Colonic mucosa (tissue), 4 donors: ENCODE results near the gene PLPP3. TPM values are rescaled to one million over a fixed set of nuclear protein-coding genes. Genes with fewer than 3 reads are reported as not detected.

Experiments used
- DNase-seq: peaks from one replicate; pipeline ENCODE4 v3.0.0-alpha.2; 2020
- H3K27ac ChIP-seq: fragments of 200-600 bp; one replicate; pipeline ENCODE4 v1.8.0; 2021
- H3K27me3 ChIP-seq: fragments of 200-600 bp; one replicate; pipeline ENCODE4 v1.8.0; 2021
- H3K36me3 ChIP-seq: fragments of 200-600 bp; one replicate; pipeline ENCODE4 v1.8.0; 2021
- H3K4me1 ChIP-seq: fragments of 200-600 bp; one replicate; pipeline ENCODE4 v1.8.0; 2021; ENCODE audit warnings: mild to moderate bottlenecking
- H3K4me3 ChIP-seq: fragments of 200-600 bp; one replicate; pipeline ENCODE4 v1.8.0; 2021
- H3K9ac ChIP-seq, 2 donors: one replicate each; pipeline ENCODE4 v1.7.0; 2013; ENCODE audit warnings: control low read depth in 2 of 2, low read depth in 2 of 2, low read length in 2 of 2
- H3K9me3 ChIP-seq: fragments of 200-600 bp; one replicate; pipeline ENCODE4 v1.8.0; 2021
- intact Hi-C: fragments of 100-400 bp; cut with DNase I; formaldehyde crosslinking; loops from one replicate; pipeline ENCODE4 v1.14.1; 2022
- total RNA-seq, 2 donors: library from RNA; stranded (reverse); fragmentation: NEBNext Ultra II Directional in 1 of 2; extraction: Animal tissue kit (Norgen Biotek cat#: 25700) in 1 of 2; gene quantifications; one replicate each; pipeline ENCODE4 v1.2.1, GENCODE V29; 2021
- TF ChIP-seq, protein P1 (sequence below): fragments of 200-600 bp; IDR thresholded peaks from one replicate; pipeline ENCODE4 v1.8.0; 2022; ENCODE audit warnings: antibody characterized with exemption, mild to moderate bottlenecking
- donor health status: healthy.
- donor health status: DM: no; HTN: no; CAD: no.
- donor health status: DM: no; HTN: no; CAD: no.

PLPP3 gene
- total RNA-seq, 2 donors from 2014 or later: 18.6 to 33.3 TPM

DNA sequence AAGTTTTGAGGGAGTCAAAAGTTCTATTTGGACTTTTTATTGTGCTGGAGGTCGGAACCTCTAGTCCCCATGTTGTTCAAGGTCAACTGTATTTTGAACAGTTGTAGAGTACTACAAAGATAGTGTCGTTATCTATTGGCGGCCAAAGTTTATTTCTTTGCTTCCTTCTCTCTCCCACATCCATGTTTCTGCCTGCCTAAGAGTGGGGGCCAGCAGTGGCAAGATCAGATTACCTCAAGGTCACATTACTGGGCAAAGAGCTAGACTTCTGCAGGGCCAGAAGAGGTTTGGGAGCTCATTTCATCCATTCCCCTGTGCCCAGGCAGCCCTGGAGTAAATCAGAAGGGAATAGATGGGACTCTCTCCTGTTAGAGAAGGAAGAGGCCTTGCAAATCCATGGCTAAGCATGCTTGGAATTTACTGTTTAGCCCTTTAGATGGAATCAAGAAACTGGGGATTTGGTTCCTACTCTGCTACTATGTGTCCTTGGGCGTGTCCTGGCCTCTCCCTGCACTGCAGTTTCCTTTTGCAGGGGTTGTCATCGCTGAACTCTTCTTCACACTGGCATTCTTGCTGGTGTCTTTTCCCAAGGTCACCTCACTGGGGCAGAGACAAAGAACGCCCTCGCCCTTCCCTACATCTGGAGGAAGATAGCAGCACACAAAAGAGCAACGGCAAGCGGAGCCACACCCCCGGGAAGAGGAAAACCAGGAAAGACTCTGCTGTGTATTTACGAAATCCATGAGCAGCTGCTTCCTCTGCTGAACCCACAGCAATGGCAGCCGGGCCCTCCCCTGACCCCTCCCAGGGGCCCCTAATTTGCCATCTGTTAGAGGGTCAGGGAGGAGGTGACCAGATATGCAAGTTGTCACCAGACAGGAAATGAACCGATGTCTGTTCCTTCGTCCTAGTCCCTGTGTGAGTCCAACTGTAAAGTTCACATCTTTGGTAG lies 73.3 kb downstream of the PLPP3 start:
- Histone ChIP-seq H3K4me3 (no peak overlapping the region), H3K9me3 (no peaks in the 10 kb centered on the region), H3K27ac (peak overlapping the region; percentile 43), H3K9ac (peak overlapping the region in 1 of 2 donors; percentile 14), H3K36me3 (no peaks in the 10 kb centered on the region), H3K27me3 (no peaks in the 10 kb centered on the region), H3K4me1 (peaks cover 16% of the 10 kb centered on the region)
- intact Hi-C loops: no loop called here
- peak; percentile 78 for DNase-seq
- TF ChIP-seq, protein P1, sequence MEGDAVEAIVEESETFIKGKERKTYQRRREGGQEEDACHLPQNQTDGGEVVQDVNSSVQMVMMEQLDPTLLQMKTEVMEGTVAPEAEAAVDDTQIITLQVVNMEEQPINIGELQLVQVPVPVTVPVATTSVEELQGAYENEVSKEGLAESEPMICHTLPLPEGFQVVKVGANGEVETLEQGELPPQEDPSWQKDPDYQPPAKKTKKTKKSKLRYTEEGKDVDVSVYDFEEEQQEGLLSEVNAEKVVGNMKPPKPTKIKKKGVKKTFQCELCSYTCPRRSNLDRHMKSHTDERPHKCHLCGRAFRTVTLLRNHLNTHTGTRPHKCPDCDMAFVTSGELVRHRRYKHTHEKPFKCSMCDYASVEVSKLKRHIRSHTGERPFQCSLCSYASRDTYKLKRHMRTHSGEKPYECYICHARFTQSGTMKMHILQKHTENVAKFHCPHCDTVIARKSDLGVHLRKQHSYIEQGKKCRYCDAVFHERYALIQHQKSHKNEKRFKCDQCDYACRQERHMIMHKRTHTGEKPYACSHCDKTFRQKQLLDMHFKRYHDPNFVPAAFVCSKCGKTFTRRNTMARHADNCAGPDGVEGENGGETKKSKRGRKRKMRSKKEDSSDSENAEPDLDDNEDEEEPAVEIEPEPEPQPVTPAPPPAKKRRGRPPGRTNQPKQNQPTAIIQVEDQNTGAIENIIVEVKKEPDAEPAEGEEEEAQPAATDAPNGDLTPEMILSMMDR: no peak

DNA sequence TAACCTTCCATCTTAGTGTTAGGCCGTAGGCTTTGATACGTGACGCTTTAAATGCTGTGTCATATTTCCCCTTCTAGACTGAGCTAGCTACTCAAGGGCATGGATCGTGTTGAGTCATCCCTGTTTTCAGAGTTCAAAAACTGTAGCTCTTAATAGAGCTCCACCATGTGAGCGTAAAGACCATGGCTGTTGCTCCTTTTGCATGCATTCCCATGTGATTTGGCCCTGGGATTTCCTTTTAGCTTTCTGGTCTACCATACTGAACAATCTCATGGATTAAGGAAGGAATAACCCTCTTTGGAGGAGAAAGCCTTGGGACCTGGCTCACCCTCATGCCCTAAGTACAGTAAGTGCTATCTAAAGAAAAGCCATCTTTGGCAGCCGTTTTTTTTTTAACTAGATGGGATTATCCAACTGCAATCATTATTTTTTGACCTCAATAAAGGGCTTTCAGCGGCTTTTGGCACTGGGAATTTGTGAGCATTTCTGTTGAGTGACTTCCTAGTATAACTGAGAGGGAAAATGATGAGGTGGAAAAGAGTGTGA lies 76.6 kb downstream of the PLPP3 start:
- Histone ChIP-seq H3K4me1 (peaks cover 12% of the 10 kb centered on the region), H3K27ac (no peak overlapping the region), H3K4me3 (no peak overlapping the region), H3K9ac (no peak overlapping the region), H3K9me3 (no peaks in the 10 kb centered on the region), H3K27me3 (no peaks in the 10 kb centered on the region), H3K36me3 (no peaks in the 10 kb centered on the region)
- TF ChIP-seq, protein P1: no peak
- DNase-seq: no peak
- intact Hi-C loops: no loop called here

DNA sequence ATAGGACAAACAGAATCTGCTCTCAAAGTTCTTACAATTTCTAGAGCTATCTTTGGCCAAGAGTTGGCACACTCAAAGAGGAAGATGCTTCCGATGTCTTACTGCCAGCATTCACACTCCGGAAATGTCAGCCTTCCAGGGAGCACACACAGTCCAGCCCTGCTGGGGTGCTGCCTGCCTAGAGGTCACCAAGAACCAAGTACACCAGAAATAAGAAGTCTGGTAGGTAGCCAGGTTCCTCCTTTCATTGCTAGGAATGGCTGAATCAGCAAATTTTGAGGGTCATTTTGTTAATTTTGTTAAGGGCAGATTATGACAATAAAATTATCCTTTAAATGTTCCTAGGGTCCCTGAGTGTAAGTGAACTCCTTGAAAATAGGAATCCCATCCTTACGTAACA lies 77.5 kb downstream of the PLPP3 start:
- no peak overlapping the region for H3K27ac ChIP-seq
- TF ChIP-seq, protein P1: no peak

DNA sequence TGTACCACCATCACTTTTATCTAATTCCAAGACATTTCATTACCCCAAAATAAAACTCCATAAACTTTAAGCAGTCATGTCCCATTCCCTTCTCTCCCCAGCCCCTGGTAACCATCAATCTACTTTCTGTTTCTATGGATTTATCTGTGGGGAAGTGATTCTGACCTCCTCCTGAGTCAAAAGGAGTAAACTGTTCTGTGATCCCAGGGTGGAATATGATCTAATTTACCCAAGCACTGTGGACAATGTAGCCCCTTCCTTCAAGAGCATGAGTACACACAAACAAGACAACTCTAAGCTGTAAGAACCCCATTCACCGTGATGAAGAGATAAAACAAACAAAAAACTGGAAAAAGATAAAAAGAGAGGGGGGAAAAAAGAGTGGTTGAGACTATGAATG lies 77.9 kb downstream of the PLPP3 start:
- no peaks in the 10 kb centered on the region for H3K36me3 ChIP-seq
- H3K9me3 ChIP-seq: no peaks in the 10 kb centered on the region
- peaks cover 1% of the 10 kb centered on the region for H3K4me1 ChIP-seq
- H3K27me3 ChIP-seq: no peaks in the 10 kb centered on the region
- H3K9ac ChIP-seq: no peak overlapping the region
- no peak for DNase-seq
- intact Hi-C loops: no loop called here
- H3K4me3 ChIP-seq: no peak overlapping the region
- TF ChIP-seq, protein P1: no peak
- H3K27ac ChIP-seq: no peak overlapping the region

More for the DNA sequence above, 77.5 kb downstream of the PLPP3 start:
- H3K27me3 ChIP-seq: no peaks in the 10 kb centered on the region
- no peak for DNase-seq
- H3K9me3 ChIP-seq: no peaks in the 10 kb centered on the region
- H3K4me3 ChIP-seq: no peak overlapping the region
- intact Hi-C loops: no loop called here
- H3K36me3 ChIP-seq: no peaks in the 10 kb centered on the region
- peaks cover 6% of the 10 kb centered on the region for H3K4me1 ChIP-seq
- H3K9ac ChIP-seq: no peak overlapping the region

DNA sequence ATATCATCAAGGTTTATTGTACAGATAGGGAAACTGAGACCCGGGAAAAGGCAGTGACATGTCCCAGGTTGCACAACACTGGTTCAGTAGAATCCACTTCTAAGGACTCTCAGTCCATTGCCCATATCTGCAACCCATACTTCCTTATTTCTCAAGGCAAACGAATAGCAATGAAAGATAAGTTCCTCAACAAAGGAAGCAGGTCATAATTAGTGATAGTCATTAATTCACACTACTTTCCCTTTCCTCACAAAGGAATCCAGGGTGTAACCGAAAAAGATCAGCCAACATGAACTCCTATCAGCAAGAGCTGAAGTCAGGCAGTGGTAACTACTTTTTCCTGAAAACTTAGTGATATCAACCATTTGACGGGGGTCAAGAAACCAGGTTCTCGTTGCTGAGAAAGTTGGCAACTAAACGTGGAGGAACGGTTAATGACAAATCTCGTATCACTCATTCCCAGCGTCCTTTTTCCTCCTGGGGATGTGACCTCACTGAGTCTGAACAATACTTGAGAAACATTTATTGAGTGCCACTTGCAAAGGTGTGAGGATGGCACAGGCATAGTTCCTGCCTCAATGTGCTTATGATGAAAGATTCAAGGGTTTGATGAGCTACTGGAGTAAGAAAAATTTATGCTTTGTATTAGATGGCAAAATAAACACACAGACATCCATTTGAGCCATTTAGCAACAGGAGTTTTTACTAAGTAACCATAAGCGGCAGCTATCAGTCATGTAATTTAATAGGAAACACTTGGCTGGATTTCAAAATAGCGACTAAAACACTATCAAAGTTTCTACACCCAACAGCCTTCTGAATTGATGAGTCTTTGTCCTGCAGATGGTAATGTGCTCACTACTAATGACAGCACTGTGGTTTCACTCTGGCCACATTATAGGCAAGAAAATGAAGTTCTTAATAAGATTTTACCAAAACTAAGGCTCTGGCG lies 82.3 kb downstream of the PLPP3 start:
- H3K36me3 ChIP-seq: no peaks in the 10 kb centered on the region

More for the DNA sequence above, 82.3 kb downstream of the PLPP3 start:
- Histone ChIP-seq H3K27ac (no peak overlapping the region), H3K9ac (no peak overlapping the region), H3K9me3 (no peaks in the 10 kb centered on the region), H3K4me3 (no peak overlapping the region), H3K27me3 (no peaks in the 10 kb centered on the region), H3K4me1 (no peaks in the 10 kb centered on the region)
- no peak for DNase-seq
- intact Hi-C loops: no loop called here
- TF ChIP-seq, protein P1: no peak
